GM19240 (cell line): ENCODE results near the gene OR8K3.

Experiments
- DNase-seq: peaks from one replicate; pipeline ENCODE4 v3.0.0; 2011; ENCODE audit warnings: low spot score; ENCODE audit not compliant: insufficient read length

Gene OR8K3

DNA sequence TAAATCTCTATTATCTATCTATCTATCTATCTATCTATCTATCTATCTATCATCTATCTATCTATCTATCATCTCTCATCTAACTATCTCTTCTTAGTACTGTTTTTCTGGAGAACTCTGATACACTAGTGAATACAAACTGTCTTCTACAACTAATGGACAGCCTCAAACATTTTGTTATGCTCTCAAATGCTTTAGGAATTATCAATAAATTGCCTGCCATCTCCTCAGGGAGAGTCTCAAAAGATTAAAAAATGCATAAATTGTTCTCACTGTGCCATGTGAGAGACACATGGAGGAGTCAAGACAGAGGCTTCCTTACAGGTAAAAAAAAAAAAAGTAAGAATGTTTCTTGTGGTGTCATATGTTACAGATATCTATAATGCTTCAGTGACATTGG lies at the start of gene OR8K3:
TSS of gene OR8K3 (plus strand) at position 301 of the 400 bp plus-strand sequence. CDS start 3,163 bp downstream, outside the sequence.
- DNase-seq, result no peak

DNA sequence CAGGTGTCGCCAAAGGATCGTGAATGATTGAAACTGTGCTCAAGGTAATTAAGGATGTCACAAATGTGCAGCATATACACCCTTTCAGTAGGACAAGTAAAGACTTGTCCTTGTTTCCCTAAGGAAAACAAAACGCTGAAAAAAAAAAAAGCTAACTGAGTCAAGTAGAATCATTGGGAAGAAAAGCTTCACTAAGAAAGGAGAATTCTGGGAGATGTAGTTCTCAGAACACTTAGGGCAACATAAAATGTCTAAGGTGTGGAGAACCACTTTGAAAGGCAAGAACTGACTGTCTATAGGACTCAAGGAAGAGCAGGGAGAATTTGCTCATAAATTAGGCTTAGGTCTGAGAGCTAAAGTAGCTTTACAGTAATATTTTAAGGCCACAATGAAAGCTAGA lies 43.9 kb upstream of the OR8K3 start:
- DNase-seq, result no peak

DNA sequence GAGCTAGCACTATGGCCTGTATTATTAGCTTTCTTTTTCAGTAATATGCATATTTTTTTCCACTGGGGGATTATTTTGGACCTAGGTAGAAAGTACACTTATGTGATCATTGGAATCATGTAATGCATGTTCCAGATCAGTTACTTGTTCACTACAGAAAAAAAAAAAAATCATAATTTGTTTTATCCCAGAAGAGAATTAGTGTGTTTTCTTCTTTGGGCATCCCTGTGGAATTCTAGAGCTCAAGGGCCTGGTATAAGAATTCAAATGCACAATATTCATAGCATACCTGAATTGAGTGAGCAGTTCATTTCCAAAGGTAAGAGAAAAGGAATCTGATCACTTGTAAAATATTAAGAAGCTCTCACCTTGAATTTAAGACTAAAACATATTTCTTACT lies 41.1 kb upstream of the OR8K3 start, which contains the start of gene OR5T1:
TSS of gene OR5T1 (plus strand) at position 301 of the 400 bp plus-strand sequence. CDS start 1,485 bp downstream, outside the sequence.
- no peak for DNase-seq

DNA sequence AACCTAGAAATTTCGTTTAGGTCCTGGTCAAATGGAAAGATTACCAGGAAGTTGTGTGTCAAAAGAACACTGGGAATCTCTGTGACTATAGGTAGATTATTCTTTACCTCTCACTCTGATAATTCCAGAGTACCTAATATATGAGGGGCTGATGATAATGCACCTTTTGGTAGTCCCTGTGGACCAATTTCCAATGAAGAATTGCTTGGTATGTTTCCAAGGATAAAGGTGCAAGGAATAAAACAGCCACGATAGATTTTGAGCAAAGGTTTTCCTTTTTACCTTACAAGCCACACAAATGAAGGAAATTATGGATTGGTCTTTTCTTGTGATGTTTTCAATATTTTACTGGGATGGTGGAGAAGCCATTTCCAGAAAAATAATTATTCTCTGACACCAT lies 22.8 kb upstream of the OR8K3 start, which contains the start of gene OR8H1:
TSS of gene OR8H1 (minus strand) at position 101 of the 400 bp plus-strand sequence. CDS start 1,192 bp downstream, outside the sequence.
- no peak for DNase-seq

DNA sequence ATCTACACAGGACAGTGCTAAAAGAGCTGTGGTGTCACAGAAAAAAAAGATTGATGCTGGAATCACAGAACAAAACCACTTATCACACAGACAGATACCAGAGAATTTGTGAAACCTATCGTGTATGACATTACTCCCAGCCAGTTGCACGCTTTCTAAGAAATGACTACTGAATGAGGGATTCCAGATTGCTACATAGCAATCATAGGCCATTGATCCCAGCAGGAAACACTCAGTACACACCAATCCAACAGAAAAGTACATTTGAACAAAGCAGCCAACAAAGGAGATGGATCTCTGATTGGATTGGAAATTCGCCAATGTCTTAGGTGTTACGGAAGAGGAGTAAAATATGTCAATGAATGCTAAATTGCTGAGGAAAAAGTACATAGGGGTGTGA lies 18.0 kb upstream of the OR8K3 start:
- DNase-seq, result no peak

DNA sequence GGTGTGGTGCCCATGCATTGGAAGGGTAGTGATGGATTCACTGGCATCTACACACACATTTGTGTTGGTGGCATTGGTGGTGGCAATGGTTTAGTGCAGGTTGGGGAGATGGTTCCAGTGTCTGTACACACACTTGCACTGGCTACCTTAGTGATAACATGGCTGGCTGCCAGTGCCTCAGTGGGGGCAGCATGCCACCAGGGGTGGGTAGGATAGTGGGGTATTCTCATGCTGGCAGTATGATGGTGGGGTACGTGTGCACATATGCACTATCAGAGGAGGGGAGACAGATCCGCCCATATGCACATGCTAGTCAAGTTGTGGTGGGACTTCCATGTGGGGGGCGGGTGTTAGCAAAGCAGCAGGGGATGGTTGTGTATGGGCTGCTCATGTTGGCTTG lies 7.1 kb upstream of the OR8K3 start:
- DNase-seq, result no peak

DNA sequence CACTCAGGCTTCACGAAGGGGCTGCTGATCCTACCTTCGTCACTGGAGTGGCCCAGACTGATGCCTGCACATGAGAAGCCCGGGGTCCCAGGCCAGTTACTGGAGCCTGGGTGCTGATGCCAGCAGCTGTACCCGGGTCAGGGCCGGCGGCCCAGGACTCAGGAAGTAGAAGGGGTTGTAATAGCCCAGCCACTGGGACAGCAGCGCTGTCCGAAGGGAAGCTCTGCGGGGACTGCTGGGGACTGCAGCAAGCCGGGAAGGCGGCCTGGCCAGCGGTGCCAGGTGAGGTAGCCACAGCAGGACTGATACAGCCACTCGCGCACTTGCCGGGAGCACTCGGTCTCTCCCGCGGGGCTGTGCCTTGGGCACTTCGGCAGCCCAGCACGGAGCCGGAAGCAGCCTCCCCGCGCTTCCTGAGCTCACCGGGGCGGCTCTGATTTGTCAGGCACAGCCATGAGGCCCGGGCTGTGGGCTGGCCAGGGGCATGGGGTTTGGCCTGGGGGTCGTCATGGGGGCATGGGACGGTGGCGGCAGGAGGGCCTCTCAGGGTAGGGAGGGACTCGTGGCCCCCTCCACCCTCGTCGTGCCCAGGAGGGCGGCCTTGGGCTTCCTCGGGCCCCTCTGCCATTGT lies 17.0 kb downstream of the OR8K3 start:
- DNase-seq, result no peak

DNA sequence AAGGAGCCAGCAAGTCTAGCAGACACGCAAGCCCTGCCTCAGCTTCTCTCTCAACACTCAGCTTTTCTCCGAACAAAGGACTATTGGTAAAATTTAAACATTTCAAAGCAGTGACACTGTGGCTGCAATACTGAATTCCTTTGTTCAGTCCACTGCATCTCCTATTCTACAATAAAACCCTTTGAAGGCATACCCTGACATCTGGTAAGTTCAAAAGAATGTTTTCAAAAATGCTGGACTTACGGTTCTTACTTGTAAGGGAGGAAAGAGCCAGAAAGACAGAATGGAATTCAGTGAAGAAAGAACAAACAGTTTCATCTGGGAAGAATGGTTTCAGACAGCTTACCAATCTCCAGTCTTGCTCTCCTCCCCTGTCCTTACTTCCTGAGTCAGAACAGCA lies 18.2 kb downstream of the OR8K3 start:
- no peak for DNase-seq

DNA sequence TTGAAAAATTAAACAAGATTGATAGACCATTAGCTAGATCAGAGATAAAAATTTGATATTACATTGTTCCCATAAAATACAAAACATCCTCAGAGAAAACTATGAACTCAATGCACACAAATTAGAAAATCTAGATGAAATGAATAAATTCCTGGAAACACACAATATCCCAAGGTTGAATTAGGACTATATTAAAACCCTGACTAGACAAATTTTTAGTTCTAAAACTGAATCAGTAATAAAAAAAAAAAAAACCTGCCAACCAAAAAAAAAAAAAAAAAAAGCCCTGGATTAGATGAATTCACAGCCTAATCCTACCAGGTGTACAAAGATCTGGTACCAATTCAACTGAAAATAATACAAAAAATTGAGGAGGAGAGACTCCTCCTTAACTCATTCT lies 25.3 kb downstream of the OR8K3 start:
- no peak for DNase-seq

DNA sequence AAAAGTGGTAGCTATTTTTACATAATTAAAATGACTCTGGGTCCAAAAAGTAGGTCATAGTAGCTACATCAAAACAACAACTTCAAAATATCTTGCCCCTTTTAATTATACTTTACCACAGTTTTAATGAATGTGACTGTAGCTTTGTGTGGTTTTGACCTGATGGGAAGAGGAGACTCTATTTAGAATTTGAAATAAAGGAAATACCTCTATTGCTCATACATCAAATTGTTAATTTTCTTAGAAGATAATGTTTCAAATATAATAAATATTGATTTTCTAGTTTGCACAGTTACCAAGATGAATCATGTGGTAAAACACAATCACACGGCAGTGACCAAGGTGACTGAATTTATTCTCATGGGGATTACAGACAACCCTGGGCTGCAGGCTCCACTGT lies 30.8 kb downstream of the OR8K3 start, which contains the start of gene OR8K1:
TSS of gene OR8K1 (plus strand) at position 301 of the 400 bp plus-strand sequence. CDS start at position 301, 0 bp downstream.
- no peak for DNase-seq

DNA sequence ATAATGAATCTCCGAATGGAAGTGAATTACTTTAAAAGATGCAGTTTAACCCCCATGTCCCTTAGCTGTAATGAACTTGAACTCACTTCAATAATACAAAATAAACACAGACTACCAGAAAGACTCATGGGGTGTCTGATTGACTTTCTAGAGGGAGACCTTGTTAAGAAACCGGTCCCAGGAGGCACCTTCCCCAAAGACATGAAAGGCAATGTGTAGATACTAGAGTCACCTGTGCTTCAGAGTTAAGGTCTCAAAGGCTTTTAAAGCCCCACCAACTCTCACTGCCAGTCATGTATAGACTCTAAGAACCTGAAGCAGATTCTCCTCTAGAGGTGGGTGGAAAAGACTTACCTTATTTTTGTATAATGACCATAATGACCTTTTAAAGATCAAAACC lies 39.0 kb downstream of the OR8K3 start, which contains the start of gene OR8J1:
TSS of gene OR8J1 (plus strand) at position 301 of the 400 bp plus-strand sequence. CDS start 5,956 bp downstream, outside the sequence.
- DNase-seq, result no peak
